PC-3 (cell line): ENCODE measurements around the gene APIP. TPM values are rescaled to one million over a fixed set of nuclear protein-coding genes. Genes with fewer than 3 reads are reported as not detected.

Source experiments
- ATAC-seq: fragments of 200-7000 bp; cut with Tn5 transposase; 2 replicates; pipeline ENCODE4 v1.9.1; 2020; ENCODE audit warnings: mild to moderate bottlenecking, moderate library complexity
- BruUV-seq: library from RNA; stranded (reverse); fragments of 400-500 nt; replicated peaks from 2 replicates; lab custom pipeline; 2021; lab: Mats Ljungman, UMichigan
- CTCF ChIA-PET: fragments of 300-600 bp; sonication (Branson Sonifier 250); formaldehyde crosslinking; loops from one replicate; lab custom pipeline; 2022; ENCODE audit warnings: antibody characterized with exemption; lab: Charles Lee
- POLR2A ChIA-PET: fragments of 300-600 bp; sonication (Branson Sonifier 250); formaldehyde crosslinking; loops from one replicate; lab custom pipeline; 2022; ENCODE audit warnings: antibody characterized with exemption; ENCODE audit not compliant: unreplicated experiment; lab: Charles Lee
- DNase-seq: peaks from one replicate; pipeline ENCODE4 v3.0.0-alpha.2; 2015
- H2AFZ ChIP-seq: fragments of 300-600 bp; sonication (generic); 2 replicates; pipeline ENCODE4 v1.6.0; 2016; ENCODE audit warnings: antibody characterized with exemption, low read length
- H3F3A ChIP-seq: fragments of 300-600 bp; sonication (generic); one replicate; pipeline ENCODE4 v1.6.0; 2017; ENCODE audit warnings: antibody characterized with exemption, low read length, control low read depth, mild to moderate bottlenecking; ENCODE audit not compliant: unreplicated experiment
- H3K27ac ChIP-seq: fragments of 300-600 bp; sonication (generic); 2 replicates; pipeline ENCODE4 v1.5.1; 2016; ENCODE audit warnings: mild to moderate bottlenecking, low read length
- H3K27me3 ChIP-seq: fragments of 300-600 bp; sonication (generic); 2 replicates; pipeline ENCODE4 v1.6.1; 2016; ENCODE audit warnings: low read length, mixed read lengths
- H3K36me3 ChIP-seq: fragments of 300-600 bp; sonication (generic); 2 replicates; pipeline ENCODE4 v1.6.1; 2016; ENCODE audit warnings: low read depth, mixed run types, low read length, mixed read lengths
- H3K4me1 ChIP-seq: fragments of 300-600 bp; sonication (generic); 2 replicates; pipeline ENCODE4 v1.5.1; 2016; ENCODE audit warnings: low read length; ENCODE audit not compliant: insufficient read depth
- H3K4me2 ChIP-seq: fragments of 300-600 bp; sonication (generic); 2 replicates; pipeline ENCODE4 v1.6.0; 2016; ENCODE audit warnings: low read length
- H3K4me3 ChIP-seq: fragments of 300-600 bp; sonication (generic); 2 replicates; pipeline ENCODE4 v1.5.1; 2016; ENCODE audit warnings: mild to moderate bottlenecking, low read length, mixed read lengths
- H3K79me2 ChIP-seq: fragments of 300-600 bp; sonication (generic); 2 replicates; pipeline ENCODE4 v1.6.1; 2017; ENCODE audit warnings: low read length, mixed read lengths
- H3K9ac ChIP-seq: fragments of 300-600 bp; sonication (generic); 2 replicates; pipeline ENCODE4 v1.6.0; 2016; ENCODE audit warnings: mild to moderate bottlenecking, low read length
- H3K9me2 ChIP-seq: fragments of 300-600 bp; sonication (generic); replicated peaks from 2 replicates; pipeline ENCODE4 v1.6.1; 2016; ENCODE audit warnings: mixed run types, low read length, mixed read lengths
- H3K9me3 ChIP-seq: fragments of 300-600 bp; sonication (generic); 2 replicates; pipeline ENCODE4 v1.6.1; 2016; ENCODE audit warnings: low read length, mixed read lengths
- H4K20me1 ChIP-seq: fragments of 300-600 bp; sonication (generic); 2 replicates; pipeline ENCODE4 v1.6.1; 2016; ENCODE audit warnings: low read length, mixed read lengths
- EZH2 ChIP-seq: fragments of 300-600 bp; sonication (generic); IDR thresholded peaks from one replicate; pipeline ENCODE4 v1.6.1; 2017; ENCODE audit warnings: antibody characterized with exemption, mild to moderate bottlenecking, low read length; ENCODE audit not compliant: unreplicated experiment
- EZH2phosphoT487 ChIP-seq: fragments of 300-600 bp; sonication (generic); IDR thresholded peaks from 2 replicates; pipeline ENCODE4 v1.6.1; 2018; ENCODE audit warnings: mild to moderate bottlenecking, antibody characterized with exemption, low read length, borderline replicate concordance
- intact Hi-C: fragments of 100-400 bp; cut with micrococcal nuclease; formaldehyde crosslinking; loops from 2 replicates; pipeline ENCODE4 v1.9.0; 2023
- total RNA-seq: library from RNA; depleted of rRNA; stranded (reverse); fragments of >200 nt; gene quantifications from 2 replicates; pipeline ENCODE4 v1.2.3, GENCODE V29; 2014
- TF ChIP-seq, protein P1 (sequence below): fragments of 300-600 bp; sonication (generic); conservative IDR thresholded peaks from 2 replicates; pipeline ENCODE4 v1.5.1; 2017; ENCODE audit warnings: antibody characterized with exemption, low read depth, mild to moderate bottlenecking, low read length

The APIP gene
- total RNA-seq, 1 experiment from 2014 or later, result 35.3 TPM

GRCh38 chr11:34938611-34939010 lies 22.4 kb upstream of the APIP start:
- no TSS peak for BruUV-seq
- Histone ChIP-seq H3K27me3 (no peaks in the 10 kb centered on the region), H4K20me1 (no peaks in the 10 kb centered on the region), H2AFZ (no peak overlapping the region), H3K36me3 (peaks cover 5% of the 10 kb centered on the region; the same call in 1 of the 2 replicates), H3K9ac (no peak overlapping the region), H3K4me1 (no peaks in the 10 kb centered on the region), H3K79me2 (peaks cover 6% of the 10 kb centered on the region; the same call in 1 of the 2 replicates), H3K4me2 (no peak overlapping the region), H3K4me3 (no peak overlapping the region), H3K9me2 (no peaks in the 10 kb centered on the region), H3K9me3 (no peaks in the 10 kb centered on the region), H3K27ac (no peak overlapping the region), H3F3A (no peaks in the 10 kb centered on the region)
- CTCF ChIA-PET, result interaction anchor here (0.6 kb wide), 1 partner anchor 12 kb away, joined by 4 read pairs; no protein-coding TSS in a partner anchor
- TF ChIP-seq, protein P1, sequence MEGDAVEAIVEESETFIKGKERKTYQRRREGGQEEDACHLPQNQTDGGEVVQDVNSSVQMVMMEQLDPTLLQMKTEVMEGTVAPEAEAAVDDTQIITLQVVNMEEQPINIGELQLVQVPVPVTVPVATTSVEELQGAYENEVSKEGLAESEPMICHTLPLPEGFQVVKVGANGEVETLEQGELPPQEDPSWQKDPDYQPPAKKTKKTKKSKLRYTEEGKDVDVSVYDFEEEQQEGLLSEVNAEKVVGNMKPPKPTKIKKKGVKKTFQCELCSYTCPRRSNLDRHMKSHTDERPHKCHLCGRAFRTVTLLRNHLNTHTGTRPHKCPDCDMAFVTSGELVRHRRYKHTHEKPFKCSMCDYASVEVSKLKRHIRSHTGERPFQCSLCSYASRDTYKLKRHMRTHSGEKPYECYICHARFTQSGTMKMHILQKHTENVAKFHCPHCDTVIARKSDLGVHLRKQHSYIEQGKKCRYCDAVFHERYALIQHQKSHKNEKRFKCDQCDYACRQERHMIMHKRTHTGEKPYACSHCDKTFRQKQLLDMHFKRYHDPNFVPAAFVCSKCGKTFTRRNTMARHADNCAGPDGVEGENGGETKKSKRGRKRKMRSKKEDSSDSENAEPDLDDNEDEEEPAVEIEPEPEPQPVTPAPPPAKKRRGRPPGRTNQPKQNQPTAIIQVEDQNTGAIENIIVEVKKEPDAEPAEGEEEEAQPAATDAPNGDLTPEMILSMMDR, result no peak
- TF ChIP-seq EZH2phosphoT487 (no peak), EZH2 (no peak)
- ATAC-seq (no peak), DNase-seq (no peak)
- POLR2A ChIA-PET, result no interaction called here
- intact Hi-C loops, result no loop called here

DNA sequence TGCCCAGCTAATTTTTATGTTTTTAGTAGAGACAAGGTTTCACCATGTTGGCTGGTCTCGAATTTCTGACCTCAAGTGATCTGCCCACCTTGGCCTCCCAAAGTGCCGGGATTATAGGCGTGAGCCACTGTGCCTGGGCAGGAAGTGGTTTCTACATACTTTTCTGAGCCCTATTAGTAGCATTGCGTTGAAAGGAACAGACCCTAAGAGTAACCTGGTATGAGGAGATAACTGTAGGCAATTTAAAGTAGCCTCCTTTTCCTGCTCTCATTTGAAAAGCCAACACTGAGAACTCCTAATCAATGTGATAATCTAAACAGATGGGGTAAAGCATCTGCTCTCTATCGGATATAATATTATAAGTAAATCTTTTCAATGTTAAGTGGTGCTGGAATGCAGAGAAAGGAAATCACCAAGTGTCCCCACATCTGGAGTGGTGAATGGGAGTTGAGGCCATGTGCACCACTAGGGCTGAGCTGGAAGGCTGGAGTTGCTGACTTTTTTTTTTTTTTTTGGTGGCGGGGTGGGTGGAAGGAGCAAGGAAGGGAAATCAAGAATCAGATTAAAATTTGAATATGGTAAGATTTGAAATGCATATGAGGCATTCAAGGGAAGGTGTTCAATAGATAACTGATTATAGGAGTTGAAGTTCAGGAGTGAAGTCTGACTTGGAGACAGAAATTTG lies 20.9 kb upstream of the APIP start:
- ChIA-PET POLR2A (no interaction called here), CTCF (interaction anchor here (0.7 kb wide), 1 partner anchor 13 kb away, joined by 3 read pairs; no protein-coding TSS in a partner anchor)
- intact Hi-C loops, result no loop called here
- Histone ChIP-seq H3K9me3 (no peaks in the 10 kb centered on the region), H2AFZ (no peak overlapping the region), H3K4me1 (no peaks in the 10 kb centered on the region), H3K4me3 (no peak overlapping the region), H3F3A (no peaks in the 10 kb centered on the region), H4K20me1 (no peaks in the 10 kb centered on the region), H3K27ac (no peak overlapping the region), H3K27me3 (no peaks in the 10 kb centered on the region), H3K79me2 (peaks cover 6% of the 10 kb centered on the region; the same call in 1 of the 2 replicates), H3K36me3 (peaks cover 5% of the 10 kb centered on the region; the same call in 1 of the 2 replicates), H3K4me2 (no peak overlapping the region), H3K9ac (no peak overlapping the region), H3K9me2 (no peaks in the 10 kb centered on the region)
- ATAC-seq (no peak), DNase-seq (no peak)
- no TSS peak for BruUV-seq
- no peak for TF ChIP-seq EZH2
- TF ChIP-seq, protein P1, result no peak
- no peak for TF ChIP-seq EZH2phosphoT487
